Stomach smooth muscle (tissue), 2 donors: Measurements from ENCODE around the gene ACADSB.

Experiments
- H3K27ac ChIP-seq: one replicate; pipeline ENCODE4 v1.7.0; 2013; ENCODE audit warnings: mild to moderate bottlenecking, low read length, inconsistent platforms
- H3K27me3 ChIP-seq, 2 donors: one replicate each; pipeline ENCODE4 v1.7.0; 2013; ENCODE audit warnings: low read length in 2 of 2; ENCODE audit not compliant: insufficient read depth in 2 of 2, control insufficient read depth in 1 of 2
- H3K36me3 ChIP-seq, 2 donors: one replicate each; pipeline ENCODE4 v1.7.0; 2013; ENCODE audit warnings: low read length in 2 of 2; ENCODE audit not compliant: control insufficient read depth in 2 of 2, insufficient read depth in 2 of 2
- H3K4me1 ChIP-seq: one replicate; pipeline ENCODE4 v1.7.0; 2013; ENCODE audit warnings: low read length; ENCODE audit not compliant: control insufficient read depth, insufficient read depth
- H3K4me3 ChIP-seq, 2 donors: one replicate each; pipeline ENCODE4 v1.7.0; 2013; ENCODE audit warnings: low read length in 2 of 2
- H3K9ac ChIP-seq, 2 donors: one replicate each; pipeline ENCODE4 v1.7.0; 2013; ENCODE audit warnings: low read length in 2 of 2, mild to moderate bottlenecking in 1 of 2
- H3K9me3 ChIP-seq, 2 donors: one replicate each; pipeline ENCODE4 v1.7.0; 2013; ENCODE audit warnings: low read length in 2 of 2; ENCODE audit not compliant: control insufficient read depth in 2 of 2
- donor health status: healthy.
- donor health status: Pancreatic carcinoma.

The ACADSB gene

DNA sequence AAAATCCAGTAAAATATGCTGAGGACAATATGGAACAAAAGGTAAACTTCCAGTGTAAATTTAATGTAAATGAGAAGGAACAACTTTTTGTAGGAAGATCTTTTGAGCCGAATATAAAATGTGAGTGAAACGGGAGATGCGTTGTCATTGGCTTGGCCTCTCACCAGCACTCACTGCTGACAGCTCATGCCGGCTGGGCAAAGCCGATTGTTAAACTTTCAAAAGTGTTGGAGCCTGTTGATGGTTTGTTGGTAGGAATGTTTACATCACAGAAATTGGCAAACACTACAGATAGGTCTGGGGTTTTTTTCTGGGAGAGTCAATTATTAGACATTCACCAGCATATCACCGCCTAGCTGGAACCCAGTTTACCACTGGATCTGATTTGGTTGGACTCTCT, 22.5 kb upstream of the ACADSB start:
- Histone ChIP-seq H3K27ac (no peak overlapping the region), H3K9me3 (no peaks in the 10 kb centered on the region)

DNA sequence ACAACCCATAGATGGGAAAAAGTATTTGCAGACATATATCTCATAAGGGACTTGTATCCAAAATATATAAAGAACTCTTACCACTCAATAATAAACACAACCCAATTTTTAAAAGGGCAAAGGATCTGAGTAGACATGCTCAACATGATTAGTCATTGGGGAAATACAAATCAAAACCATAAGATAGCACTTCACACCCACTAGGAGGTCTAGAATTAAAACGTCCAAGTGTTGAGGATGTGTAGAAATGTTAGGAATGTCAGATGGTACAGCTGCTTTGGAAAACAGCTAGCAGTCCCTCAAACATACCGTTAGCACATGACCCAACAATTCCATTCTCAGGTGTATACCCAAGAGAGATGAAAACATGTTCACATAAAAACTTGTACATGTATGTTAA, 20.3 kb upstream of the ACADSB start:
- H3K4me1 ChIP-seq = no peaks in the 10 kb centered on the region
- no peak overlapping the region for H3K9ac ChIP-seq
- H3K27ac ChIP-seq = no peak overlapping the region
- H3K9me3 ChIP-seq = no peaks in the 10 kb centered on the region
- H3K36me3 ChIP-seq = peaks cover 0 to 3% of the 10 kb centered on the region in 2 donors
- no peaks in the 10 kb centered on the region for H3K27me3 ChIP-seq
- H3K4me3 ChIP-seq = no peak overlapping the region

More for the DNA sequence above, 22.5 kb upstream of the ACADSB start:
- no peaks in the 10 kb centered on the region for H3K4me1 ChIP-seq
- H3K9ac ChIP-seq = no peak overlapping the region
- H3K4me3 ChIP-seq = no peak overlapping the region
- H3K36me3 ChIP-seq = peaks cover 0 to 3% of the 10 kb centered on the region in 2 donors
- H3K27me3 ChIP-seq = no peaks in the 10 kb centered on the region

DNA sequence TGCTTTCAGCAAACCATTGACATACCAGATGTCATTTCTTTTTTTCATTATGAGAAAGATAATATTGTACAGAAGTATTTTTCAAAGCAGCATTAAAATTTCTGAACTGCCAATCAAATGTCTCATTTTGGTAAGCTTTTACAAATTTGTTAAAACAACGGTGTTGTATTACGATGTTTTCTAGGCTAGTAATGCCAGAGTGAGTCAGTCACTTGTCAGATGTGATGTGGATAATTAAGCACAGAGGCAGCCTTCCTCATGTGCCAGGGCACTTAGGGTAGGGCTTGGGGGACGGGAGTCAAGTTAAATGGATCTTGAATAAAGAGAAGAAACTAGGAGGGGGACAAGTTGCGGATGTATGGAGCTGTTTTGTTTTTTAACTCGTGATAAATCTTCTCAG, 18.5 kb upstream of the ACADSB start:
- Histone ChIP-seq H3K27ac (no peak overlapping the region), H3K9me3 (no peaks in the 10 kb centered on the region), H3K4me1 (no peaks in the 10 kb centered on the region), H3K27me3 (no peaks in the 10 kb centered on the region), H3K36me3 (peaks cover 15 to 16% of the 10 kb centered on the region in 2 donors), H3K4me3 (no peak overlapping the region), H3K9ac (no peak overlapping the region)

DNA sequence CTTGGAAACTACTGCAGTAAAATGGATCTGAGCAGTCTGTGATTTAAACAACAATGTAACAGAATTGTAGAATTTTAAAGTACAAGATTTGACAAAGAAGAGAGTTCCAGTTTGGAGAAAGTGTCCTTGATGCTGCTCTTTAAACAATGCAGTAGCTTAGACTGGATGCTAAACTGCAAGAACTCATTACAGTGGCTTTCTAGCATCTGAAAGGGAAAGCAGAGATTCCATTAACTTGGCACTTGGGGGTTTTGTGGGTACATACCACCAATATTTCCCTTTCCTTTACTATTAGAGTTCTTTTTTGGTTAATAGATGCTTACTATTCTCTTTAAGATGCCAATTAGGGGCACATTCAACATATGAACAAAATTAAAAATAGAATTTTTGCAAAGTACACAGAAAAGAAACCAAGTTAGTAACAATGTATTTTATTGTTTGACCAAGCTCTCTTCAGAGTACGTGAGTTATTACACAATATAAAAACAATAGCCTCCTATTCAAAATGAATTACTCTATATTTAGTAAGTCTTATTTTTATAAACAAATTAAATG, 16.7 kb upstream of the ACADSB start:
- no peak overlapping the region for H3K27ac ChIP-seq
- H3K9ac ChIP-seq = no peak overlapping the region
- no peaks in the 10 kb centered on the region for H3K27me3 ChIP-seq
- H3K4me1 ChIP-seq = no peaks in the 10 kb centered on the region
- H3K4me3 ChIP-seq = no peak overlapping the region
- H3K36me3 ChIP-seq = peaks cover 18 to 22% of the 10 kb centered on the region in 2 donors
- no peaks in the 10 kb centered on the region for H3K9me3 ChIP-seq

DNA sequence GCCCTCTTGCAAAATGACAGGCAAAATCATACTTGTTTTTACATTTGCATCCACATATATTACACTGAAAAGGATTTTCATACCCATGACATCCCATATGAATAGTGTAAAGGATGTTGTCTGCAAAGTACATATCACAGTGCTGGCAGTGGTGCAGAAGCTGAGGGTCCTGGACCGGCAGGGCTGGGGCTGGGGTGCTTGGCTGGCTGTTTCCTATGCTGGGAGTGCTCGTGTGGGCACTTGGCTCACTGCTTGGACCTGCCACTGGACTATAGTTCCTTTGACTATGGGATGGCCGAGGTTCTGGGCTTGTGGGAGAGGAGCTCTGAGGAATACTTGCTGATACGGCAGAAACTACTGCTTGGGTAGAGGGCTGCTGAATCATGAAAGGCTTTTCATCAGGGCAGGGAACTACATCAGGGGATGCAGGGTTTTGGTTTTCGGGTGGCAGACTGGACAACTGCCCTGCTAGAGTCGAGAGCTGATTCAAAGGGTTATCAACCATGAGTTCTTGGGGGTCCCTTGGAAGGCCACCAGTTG, 14.9 kb upstream of the ACADSB start:
- Histone ChIP-seq H3K27ac (no peak overlapping the region), H3K36me3 (peaks cover 22 to 30% of the 10 kb centered on the region in 2 donors), H3K27me3 (no peaks in the 10 kb centered on the region), H3K4me3 (no peak overlapping the region), H3K4me1 (no peaks in the 10 kb centered on the region), H3K9me3 (no peaks in the 10 kb centered on the region), H3K9ac (no peak overlapping the region)

DNA sequence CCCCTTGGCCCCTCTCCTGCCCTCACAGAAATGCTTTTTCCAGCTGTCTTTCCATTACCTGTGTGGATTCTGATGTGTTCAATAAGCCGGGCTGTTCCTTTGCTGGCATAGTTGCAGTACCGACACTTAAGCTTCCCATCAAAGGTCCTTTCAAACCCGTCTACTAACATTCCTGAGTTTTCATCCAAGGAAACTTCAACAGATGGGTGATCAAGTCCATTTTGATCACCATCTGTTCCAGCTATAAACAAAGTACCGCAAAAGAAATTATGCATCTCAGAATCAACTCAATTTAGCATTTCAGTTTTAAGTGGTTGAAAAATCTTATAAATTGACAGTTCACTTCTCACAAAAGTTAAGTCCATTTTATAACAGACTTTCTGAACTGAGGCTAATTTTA, 12.9 kb upstream of the ACADSB start:
- Histone ChIP-seq H3K4me1 (no peaks in the 10 kb centered on the region), H3K9me3 (no peaks in the 10 kb centered on the region), H3K4me3 (no peak overlapping the region), H3K27me3 (no peaks in the 10 kb centered on the region), H3K9ac (no peak overlapping the region), H3K36me3 (peaks cover 22 to 27% of the 10 kb centered on the region in 2 donors), H3K27ac (no peak overlapping the region)

DNA sequence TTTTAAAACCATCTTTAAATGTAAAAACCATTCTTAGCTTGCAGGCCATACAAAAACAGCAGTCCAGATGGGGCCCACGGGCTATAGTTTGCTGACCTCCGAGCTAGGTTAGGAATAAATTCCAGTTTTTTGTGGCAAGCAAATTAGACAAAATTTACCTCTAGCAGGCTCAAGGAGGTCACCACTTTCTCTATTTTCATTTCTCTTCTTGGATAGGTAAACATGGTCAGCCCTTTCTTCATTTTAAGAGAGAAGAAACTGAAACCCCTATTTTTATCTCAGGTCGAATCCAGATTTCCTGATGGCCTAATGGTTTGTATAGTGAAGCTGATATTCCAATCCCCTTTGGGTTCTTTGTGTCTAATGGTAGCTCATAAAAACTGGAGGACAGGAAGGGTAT, 10.9 kb upstream of the ACADSB start:
- H3K4me3 ChIP-seq = no peak overlapping the region
- H3K27me3 ChIP-seq = no peaks in the 10 kb centered on the region
- peaks cover 22 to 27% of the 10 kb centered on the region in 2 donors for H3K36me3 ChIP-seq
- H3K9me3 ChIP-seq = no peaks in the 10 kb centered on the region
- H3K27ac ChIP-seq = no peak overlapping the region
- H3K9ac ChIP-seq = no peak overlapping the region
- no peaks in the 10 kb centered on the region for H3K4me1 ChIP-seq

DNA sequence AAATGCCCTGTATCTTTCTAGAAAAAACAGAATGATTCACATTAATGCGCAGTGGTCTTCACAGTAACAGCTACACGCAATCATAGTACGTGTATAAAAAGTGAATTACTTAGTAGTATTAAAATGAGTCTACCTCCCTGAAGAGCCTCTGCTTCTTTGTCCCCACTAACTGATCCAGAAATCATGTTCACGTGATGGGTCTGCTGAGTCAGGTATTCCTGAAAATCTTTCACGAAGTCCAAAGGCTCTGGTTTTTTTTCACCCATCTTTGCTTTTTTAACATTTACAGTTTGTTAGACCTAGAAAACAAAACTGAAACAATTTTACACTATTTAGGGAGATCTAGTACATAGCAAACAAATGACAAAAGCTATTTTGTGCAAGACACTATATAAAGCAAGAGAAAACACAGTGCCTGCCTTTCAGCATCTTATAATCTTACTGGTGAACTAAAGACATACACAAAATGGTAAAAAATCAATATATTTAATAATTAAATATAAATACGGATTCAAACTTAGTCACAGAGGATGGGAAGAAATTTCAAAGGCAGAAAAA, 10.4 kb upstream of the ACADSB start:
- Histone ChIP-seq H3K9me3 (no peaks in the 10 kb centered on the region), H3K4me3 (no peak overlapping the region), H3K4me1 (no peaks in the 10 kb centered on the region), H3K36me3 (peaks cover 22 to 27% of the 10 kb centered on the region in 2 donors), H3K27me3 (no peaks in the 10 kb centered on the region), H3K9ac (no peak overlapping the region), H3K27ac (no peak overlapping the region)

DNA sequence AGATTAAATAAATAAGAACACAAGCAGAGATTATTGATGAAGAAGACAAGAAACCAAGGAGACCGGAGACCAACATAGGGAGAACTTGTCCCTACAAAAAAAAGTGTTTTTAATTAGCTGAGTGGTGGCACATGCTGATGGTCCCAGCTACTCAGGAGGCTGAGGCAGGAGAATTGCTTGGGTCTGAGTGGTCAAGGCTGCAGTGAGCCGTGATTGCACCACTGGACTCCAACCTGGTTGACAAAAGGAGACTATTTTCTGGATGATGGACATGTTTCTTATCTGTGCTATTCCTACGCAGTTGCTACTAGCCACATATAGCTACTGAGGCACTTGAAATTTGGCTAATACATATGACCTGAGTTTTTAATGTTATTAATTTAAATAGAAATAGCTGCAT, 9.9 kb upstream of the ACADSB start:
- Histone ChIP-seq H3K27me3 (no peaks in the 10 kb centered on the region), H3K9ac (no peak overlapping the region), H3K27ac (no peak overlapping the region), H3K4me3 (no peak overlapping the region), H3K4me1 (no peaks in the 10 kb centered on the region), H3K9me3 (no peaks in the 10 kb centered on the region), H3K36me3 (peaks cover 19 to 25% of the 10 kb centered on the region in 2 donors)

DNA sequence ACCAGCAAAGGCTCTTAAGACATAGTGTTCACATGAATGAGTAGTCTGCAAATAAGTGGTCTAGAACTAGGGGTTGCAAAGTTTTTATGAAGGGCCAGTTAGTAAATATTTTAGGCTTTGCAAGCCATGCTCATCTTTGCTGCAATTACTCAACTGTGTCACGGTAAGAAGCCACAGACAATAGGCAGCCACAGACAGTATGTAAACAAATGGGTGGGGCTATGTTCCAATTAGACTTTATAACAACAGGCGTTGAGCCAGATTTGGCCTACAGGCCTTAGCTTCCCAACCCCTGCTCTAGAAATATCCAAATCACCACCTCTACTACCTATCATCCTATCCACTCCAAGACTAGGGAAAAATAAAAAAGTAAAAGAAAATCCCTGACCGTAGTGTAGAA, 9.5 kb upstream of the ACADSB start:
- Histone ChIP-seq H3K27ac (no peak overlapping the region), H3K4me3 (no peak overlapping the region), H3K9ac (no peak overlapping the region)

DNA sequence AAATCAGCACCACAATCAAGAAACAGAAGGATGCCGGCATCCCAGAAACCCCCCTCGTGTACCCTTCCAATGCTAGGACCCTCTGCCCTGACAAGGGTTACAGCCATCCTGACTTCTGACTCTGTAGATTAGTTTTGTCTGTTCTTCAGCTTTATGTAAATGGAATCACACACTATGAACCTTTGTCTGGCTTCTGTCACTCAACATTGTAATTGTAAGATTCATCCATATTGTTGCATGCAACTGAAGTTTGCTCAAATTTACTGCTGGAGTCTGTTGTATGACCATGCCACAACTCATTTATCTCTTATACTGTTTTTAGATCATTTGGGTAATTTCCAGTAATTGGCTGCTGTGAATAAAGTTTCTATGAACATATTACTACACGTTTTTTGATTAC, 8.7 kb upstream of the ACADSB start:
- Histone ChIP-seq H3K9me3 (no peaks in the 10 kb centered on the region), H3K27ac (no peak overlapping the region), H3K27me3 (no peaks in the 10 kb centered on the region), H3K4me1 (no peaks in the 10 kb centered on the region), H3K4me3 (no peak overlapping the region), H3K9ac (no peak overlapping the region), H3K36me3 (peaks cover 8 to 17% of the 10 kb centered on the region in 2 donors)

More for the DNA sequence above, 9.5 kb upstream of the ACADSB start:
- Histone ChIP-seq H3K4me1 (no peaks in the 10 kb centered on the region), H3K27me3 (no peaks in the 10 kb centered on the region), H3K36me3 (peaks cover 15 to 21% of the 10 kb centered on the region in 2 donors), H3K9me3 (no peaks in the 10 kb centered on the region)
